ENCODE measurements around the gene PLCH2. TPM values are rescaled to one million over a fixed set of nuclear protein-coding genes. Genes with fewer than 3 reads are reported as not detected.

Gene PLCH2
- total and polyA plus RNA-seq, 9 of the 15 experiments (the other 6 are each of a cell fraction or from before 2014, with no cell fraction given) = 0.16 TPM; not detected in 8

DNA sequence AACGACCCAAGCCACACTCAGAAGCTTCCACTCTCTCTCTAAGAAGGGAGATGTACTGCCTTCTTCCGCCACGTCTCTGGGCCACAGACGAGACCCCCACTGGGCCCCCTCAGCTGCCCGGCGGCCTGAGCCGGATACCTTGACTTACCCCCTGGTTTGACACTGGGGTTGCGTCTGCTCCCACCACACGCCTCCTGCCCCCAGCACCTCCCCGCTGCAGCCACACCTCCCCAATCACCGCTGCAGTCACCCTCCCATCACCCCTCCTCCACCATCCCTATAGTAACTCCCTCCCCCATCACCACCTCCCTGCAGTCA is 39.6 kb downstream of the PLCH2 start (continued):
- TF ChIP-seq CBX8 (IDR thresholded peaks at IDR 0.05; ENCODE audit: borderline replicate concordance, extremely low read depth, low read depth, low read length, poor library complexity, severe bottlenecking) = no peak

- Histone ChIP-seq H3K4me2 (ENCODE audit: insufficient read depth, low read length) (no peak overlapping the region), H4K20me1 (replicated peaks; ENCODE audit: control insufficient read depth, insufficient read depth, low read length) (no peaks in the 10 kb centered on the region), H2AFZ (ENCODE audit: low read depth, low read length) (no peak overlapping the region), H3K4me3 (no peak overlapping the region), H3K4me1 (replicated peaks in 1 of 2; ENCODE audit: control insufficient read depth in 2 of 2, insufficient read depth in 2 of 2, low read length in 2 of 2) (peaks cover 0 to 27% of the 10 kb centered on the region in 2 experiments; a peak in 1 of 5 replicates), H3K27ac (ENCODE audit: extremely low read depth, low read depth, low read length) (no peak overlapping the region), H3K9me1 (ENCODE audit: control insufficient read depth, insufficient read depth, low read length) (peaks cover 3% of the 10 kb centered on the region), H3K27me3 (ENCODE audit: control insufficient read depth in 2 of 2, insufficient read depth in 2 of 2, low read length in 2 of 2) (no peaks in the 10 kb centered on the region), H3K79me2 (ENCODE audit: control insufficient read depth, insufficient read depth, low read length) (no peaks in the 10 kb centered on the region), H3K36me3 (ENCODE audit: control insufficient read depth, insufficient read depth, low read length) (peaks cover 97% of the 10 kb centered on the region), H3K9me3 (replicated peaks; ENCODE audit: control insufficient read depth, insufficient read depth, low read depth, low read length) (no peaks in the 10 kb centered on the region), H3K9ac (ENCODE audit: insufficient read depth in 1 of 2, low read depth in 2 of 2, low read length in 2 of 2) (no peak overlapping the region)
- in situ Hi-C loops (cut with MboI) = no loop called here
- 92% methylated on average over 15 of the region's 17 CpGs for WGBS (ENCODE audit: insufficient coverage, low coverage, missing lambda C conversion rate)
- intact Hi-C loops (cut with micrococcal nuclease) = no loop called here
- CTCF ChIA-PET (ENCODE audit: low intra/inter-chr PET ratio) = no interaction called here
- ATAC-seq = no peak
- FAIRE-seq = no peak
- POLR2A ChIA-PET = interaction anchor here (2.6 kb wide), 1 partner anchor 9 kb away, joined by 11 read pairs; the partner anchor contains the start of gene PANK4
- no TSS peak for BruUV-seq (replicated peaks)
- DNase-seq (ENCODE audit: extremely low read depth in 1 of 4, low spot score in 3 of 4) = no peak
- no peak for TF ChIP-seq CTCFL (IDR thresholded peaks at IDR 0.05; ENCODE audit: borderline replicate concordance, insufficient read depth, low read depth, low read length, poor library complexity, severe bottlenecking)
- TF ChIP-seq, protein P1, sequence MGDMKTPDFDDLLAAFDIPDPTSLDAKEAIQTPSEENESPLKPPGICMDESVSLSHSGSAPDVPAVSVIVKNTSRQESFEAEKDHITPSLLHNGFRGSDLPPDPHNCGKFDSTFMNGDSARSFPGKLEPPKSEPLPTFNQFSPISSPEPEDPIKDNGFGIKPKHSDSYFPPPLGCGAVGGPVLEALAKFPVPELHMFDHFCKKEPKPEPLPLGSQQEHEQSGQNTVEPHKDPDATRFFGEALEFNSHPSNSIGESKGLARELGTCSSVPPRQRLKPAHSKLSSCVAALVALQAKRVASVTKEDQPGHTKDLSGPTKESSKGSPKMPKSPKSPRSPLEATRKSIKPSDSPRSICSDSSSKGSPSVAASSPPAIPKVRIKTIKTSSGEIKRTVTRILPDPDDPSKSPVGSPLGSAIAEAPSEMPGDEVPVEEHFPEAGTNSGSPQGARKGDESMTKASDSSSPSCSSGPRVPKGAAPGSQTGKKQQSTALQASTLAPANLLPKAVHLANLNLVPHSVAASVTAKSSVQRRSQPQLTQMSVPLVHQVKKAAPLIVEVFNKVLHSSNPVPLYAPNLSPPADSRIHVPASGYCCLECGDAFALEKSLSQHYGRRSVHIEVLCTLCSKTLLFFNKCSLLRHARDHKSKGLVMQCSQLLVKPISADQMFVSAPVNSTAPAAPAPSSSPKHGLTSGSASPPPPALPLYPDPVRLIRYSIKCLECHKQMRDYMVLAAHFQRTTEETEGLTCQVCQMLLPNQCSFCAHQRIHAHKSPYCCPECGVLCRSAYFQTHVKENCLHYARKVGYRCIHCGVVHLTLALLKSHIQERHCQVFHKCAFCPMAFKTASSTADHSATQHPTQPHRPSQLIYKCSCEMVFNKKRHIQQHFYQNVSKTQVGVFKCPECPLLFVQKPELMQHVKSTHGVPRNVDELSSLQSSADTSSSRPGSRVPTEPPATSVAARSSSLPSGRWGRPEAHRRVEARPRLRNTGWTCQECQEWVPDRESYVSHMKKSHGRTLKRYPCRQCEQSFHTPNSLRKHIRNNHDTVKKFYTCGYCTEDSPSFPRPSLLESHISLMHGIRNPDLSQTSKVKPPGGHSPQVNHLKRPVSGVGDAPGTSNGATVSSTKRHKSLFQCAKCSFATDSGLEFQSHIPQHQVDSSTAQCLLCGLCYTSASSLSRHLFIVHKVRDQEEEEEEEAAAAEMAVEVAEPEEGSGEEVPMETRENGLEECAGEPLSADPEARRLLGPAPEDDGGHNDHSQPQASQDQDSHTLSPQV (IDR thresholded peaks at IDR 0.05) = no peak
- no peak for TF ChIP-seq ZNF347 (CRISPR knock-in tag; IDR thresholded peaks at IDR 0.05; ENCODE audit: low read depth)
- no peak for TF ChIP-seq ELF2 (CRISPR knock-in tag; IDR thresholded peaks at IDR 0.05)
- no peak for TF ChIP-seq TAF15 (IDR thresholded peaks at IDR 0.05; ENCODE audit: low read depth, low read length)
- TF ChIP-seq CBX5 (IDR thresholded peaks at IDR 0.05; ENCODE audit: borderline replicate concordance, low read depth) = no peak
- peak; percentile 65 for TF ChIP-seq RBFOX2 (IDR thresholded peaks at IDR 0.05; ENCODE audit: low read depth, low read length)
- no peak for TF ChIP-seq DDX20 (tag; IDR thresholded peaks at IDR 0.05; ENCODE audit: low read depth)
- no peak for TF ChIP-seq ZKSCAN8 (CRISPR knock-in tag; IDR thresholded peaks at IDR 0.05)
- TF ChIP-seq NFRKB (IDR thresholded peaks at IDR 0.05; ENCODE audit: low read depth) = no peak
- peak; percentile 32 for TF ChIP-seq RBM22 (IDR thresholded peaks at IDR 0.05; ENCODE audit: low read depth, low read length, poor library complexity, severe bottlenecking)
- TF ChIP-seq, protein P2, sequence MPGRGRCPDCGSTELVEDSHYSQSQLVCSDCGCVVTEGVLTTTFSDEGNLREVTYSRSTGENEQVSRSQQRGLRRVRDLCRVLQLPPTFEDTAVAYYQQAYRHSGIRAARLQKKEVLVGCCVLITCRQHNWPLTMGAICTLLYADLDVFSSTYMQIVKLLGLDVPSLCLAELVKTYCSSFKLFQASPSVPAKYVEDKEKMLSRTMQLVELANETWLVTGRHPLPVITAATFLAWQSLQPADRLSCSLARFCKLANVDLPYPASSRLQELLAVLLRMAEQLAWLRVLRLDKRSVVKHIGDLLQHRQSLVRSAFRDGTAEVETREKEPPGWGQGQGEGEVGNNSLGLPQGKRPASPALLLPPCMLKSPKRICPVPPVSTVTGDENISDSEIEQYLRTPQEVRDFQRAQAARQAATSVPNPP (IDR thresholded peaks at IDR 0.05; ENCODE audit: borderline replicate concordance, insufficient read depth, insufficient read length) = no peak
- no peak for TF ChIP-seq ZBTB1 (CRISPR knock-in tag; IDR thresholded peaks at IDR 0.05; ENCODE audit: borderline replicate concordance, low read depth)
Observed at GRCh38 chr1:2516124-2516523, 40.0 kb downstream of the PLCH2 start.
